ENCODE measurements around the gene NOP14. TPM values are rescaled to one million over a fixed set of nuclear protein-coding genes. Genes with fewer than 3 reads are reported as not detected.

Gene NOP14
- total and polyA plus RNA-seq, 2 experiments from 2014 or later, result 29.9 to 38.7 TPM

GRCh38 chr4:2940267-2941137, 22.7 kb downstream of the NOP14 start:
- TF ChIP-seq EZH2 (IDR thresholded peaks at IDR 0.05; ENCODE audit: low read depth, unreplicated experiment) (no peak), CTCF (conservative IDR thresholded peaks at IDR 0.05; ENCODE audit: low read depth in 2 of 2) (no peak), JUNB (IDR thresholded peaks at IDR 0.05; ENCODE audit: unreplicated experiment) (no peak), EZH2phosphoT487 (IDR thresholded peaks at IDR 0.05; ENCODE audit: unreplicated experiment) (no peak), CREB1 (CRISPR knock-in tag; IDR thresholded peaks at IDR 0.05; ENCODE audit: low read depth) (no peak), REST (IDR thresholded peaks at IDR 0.05; ENCODE audit: unreplicated experiment) (no peak), ZNF114 (CRISPR knock-in tag; IDR thresholded peaks at IDR 0.05) (no peak), ZNF331 (CRISPR knock-in tag; IDR thresholded peaks at IDR 0.05; ENCODE audit: low read depth) (no peak), STAT1 (IDR thresholded peaks at IDR 0.05; ENCODE audit: unreplicated experiment) (no peak), POLR2AphosphoS5 (IDR thresholded peaks at IDR 0.05; ENCODE audit: low read depth) (no peak; the same call in 1 of the 2 replicates), NANOG (IDR thresholded peaks at IDR 0.05; ENCODE audit: borderline replicate concordance) (no peak)
- TF ChIP-seq, protein P1, sequence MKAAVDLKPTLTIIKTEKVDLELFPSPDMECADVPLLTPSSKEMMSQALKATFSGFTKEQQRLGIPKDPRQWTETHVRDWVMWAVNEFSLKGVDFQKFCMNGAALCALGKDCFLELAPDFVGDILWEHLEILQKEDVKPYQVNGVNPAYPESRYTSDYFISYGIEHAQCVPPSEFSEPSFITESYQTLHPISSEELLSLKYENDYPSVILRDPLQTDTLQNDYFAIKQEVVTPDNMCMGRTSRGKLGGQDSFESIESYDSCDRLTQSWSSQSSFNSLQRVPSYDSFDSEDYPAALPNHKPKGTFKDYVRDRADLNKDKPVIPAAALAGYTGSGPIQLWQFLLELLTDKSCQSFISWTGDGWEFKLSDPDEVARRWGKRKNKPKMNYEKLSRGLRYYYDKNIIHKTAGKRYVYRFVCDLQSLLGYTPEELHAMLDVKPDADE (IDR thresholded peaks at IDR 0.05), result no peak
- TF ChIP-seq, protein P2, sequence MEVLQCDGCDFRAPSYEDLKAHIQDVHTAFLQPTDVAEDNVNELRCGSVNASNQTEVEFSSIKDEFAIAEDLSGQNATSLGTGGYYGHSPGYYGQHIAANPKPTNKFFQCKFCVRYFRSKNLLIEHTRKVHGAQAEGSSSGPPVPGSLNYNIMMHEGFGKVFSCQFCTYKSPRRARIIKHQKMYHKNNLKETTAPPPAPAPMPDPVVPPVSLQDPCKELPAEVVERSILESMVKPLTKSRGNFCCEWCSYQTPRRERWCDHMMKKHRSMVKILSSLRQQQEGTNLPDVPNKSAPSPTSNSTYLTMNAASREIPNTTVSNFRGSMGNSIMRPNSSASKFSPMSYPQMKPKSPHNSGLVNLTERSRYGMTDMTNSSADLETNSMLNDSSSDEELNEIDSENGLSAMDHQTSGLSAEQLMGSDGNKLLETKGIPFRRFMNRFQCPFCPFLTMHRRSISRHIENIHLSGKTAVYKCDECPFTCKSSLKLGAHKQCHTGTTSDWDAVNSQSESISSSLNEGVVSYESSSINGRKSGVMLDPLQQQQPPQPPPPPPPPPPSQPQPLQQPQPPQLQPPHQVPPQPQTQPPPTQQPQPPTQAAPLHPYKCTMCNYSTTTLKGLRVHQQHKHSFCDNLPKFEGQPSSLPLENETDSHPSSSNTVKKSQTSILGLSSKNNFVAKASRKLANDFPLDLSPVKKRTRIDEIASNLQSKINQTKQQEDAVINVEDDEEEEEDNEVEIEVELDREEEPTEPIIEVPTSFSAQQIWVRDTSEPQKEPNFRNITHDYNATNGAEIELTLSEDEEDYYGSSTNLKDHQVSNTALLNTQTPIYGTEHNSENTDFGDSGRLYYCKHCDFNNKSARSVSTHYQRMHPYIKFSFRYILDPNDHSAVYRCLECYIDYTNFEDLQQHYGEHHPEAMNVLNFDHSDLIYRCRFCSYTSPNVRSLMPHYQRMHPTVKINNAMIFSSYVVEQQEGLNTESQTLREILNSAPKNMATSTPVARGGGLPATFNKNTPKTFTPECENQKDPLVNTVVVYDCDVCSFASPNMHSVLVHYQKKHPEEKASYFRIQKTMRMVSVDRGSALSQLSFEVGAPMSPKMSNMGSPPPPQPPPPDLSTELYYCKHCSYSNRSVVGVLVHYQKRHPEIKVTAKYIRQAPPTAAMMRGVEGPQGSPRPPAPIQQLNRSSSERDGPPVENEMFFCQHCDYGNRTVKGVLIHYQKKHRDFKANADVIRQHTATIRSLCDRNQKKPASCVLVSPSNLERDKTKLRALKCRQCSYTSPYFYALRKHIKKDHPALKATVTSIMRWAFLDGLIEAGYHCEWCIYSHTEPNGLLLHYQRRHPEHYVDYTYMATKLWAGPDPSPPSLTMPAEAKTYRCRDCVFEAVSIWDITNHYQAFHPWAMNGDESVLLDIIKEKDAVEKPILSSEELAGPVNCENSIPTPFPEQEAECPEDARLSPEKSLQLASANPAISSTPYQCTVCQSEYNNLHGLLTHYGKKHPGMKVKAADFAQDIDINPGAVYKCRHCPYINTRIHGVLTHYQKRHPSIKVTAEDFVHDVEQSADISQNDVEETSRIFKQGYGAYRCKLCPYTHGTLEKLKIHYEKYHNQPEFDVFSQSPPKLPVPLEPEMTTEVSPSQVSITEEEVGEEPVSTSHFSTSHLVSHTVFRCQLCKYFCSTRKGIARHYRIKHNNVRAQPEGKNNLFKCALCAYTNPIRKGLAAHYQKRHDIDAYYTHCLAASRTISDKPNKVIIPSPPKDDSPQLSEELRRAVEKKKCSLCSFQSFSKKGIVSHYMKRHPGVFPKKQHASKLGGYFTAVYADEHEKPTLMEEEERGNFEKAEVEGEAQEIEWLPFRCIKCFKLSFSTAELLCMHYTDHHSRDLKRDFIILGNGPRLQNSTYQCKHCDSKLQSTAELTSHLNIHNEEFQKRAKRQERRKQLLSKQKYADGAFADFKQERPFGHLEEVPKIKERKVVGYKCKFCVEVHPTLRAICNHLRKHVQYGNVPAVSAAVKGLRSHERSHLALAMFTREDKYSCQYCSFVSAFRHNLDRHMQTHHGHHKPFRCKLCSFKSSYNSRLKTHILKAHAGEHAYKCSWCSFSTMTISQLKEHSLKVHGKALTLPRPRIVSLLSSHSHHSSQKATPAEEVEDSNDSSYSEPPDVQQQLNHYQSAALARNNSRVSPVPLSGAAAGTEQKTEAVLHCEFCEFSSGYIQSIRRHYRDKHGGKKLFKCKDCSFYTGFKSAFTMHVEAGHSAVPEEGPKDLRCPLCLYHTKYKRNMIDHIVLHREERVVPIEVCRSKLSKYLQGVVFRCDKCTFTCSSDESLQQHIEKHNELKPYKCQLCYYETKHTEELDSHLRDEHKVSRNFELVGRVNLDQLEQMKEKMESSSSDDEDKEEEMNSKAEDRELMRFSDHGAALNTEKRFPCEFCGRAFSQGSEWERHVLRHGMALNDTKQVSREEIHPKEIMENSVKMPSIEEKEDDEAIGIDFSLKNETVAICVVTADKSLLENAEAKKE (CRISPR knock-in tag; IDR thresholded peaks at IDR 0.05), result no peak
- Histone ChIP-seq H3K4me2 (no peak overlapping the region), H3K4me3 (no peak overlapping the region), H3K79me2 (replicated peaks; ENCODE audit: insufficient read depth) (peaks cover 17% of the 10 kb centered on the region), H4K20me1 (replicated peaks; ENCODE audit: insufficient read depth) (peaks cover 23% of the 10 kb centered on the region), H3K4me1 (ENCODE audit: insufficient read depth) (peaks cover 3% of the 10 kb centered on the region; the same call in 1 of the 2 replicates), H2AFZ (no peak overlapping the region), H3F3A (replicated peaks; ENCODE audit: low read depth) (peaks cover 37% of the 10 kb centered on the region; the same call in 1 of the 2 replicates), H3K27ac (ENCODE audit: low read depth) (no peak overlapping the region), H3K9me2 (ENCODE audit: insufficient read depth) (no peaks in the 10 kb centered on the region), H3K36me3 (ENCODE audit: insufficient read depth) (peaks cover 49% of the 10 kb centered on the region), H3K27me3 (ENCODE audit: insufficient read depth) (no peaks in the 10 kb centered on the region)
- no peak overlapping the region for H3K4me3 Mint-ChIP-seq
- no peak for ATAC-seq
- H3K9me3 Mint-ChIP-seq, result no peaks in the 10 kb centered on the region
- H3K4me1 Mint-ChIP-seq, result peaks cover 22% of the 10 kb centered on the region
- peaks cover 98% of the 10 kb centered on the region for H3K36me3 Mint-ChIP-seq (ENCODE audit: low read depth)
- DNase-seq (ENCODE audit: low spot score), result no peak
- H3K27ac Mint-ChIP-seq, result no peak overlapping the region
- peaks cover 19% of the 10 kb centered on the region for H3K27me3 Mint-ChIP-seq (ENCODE audit: insufficient read depth, low read depth, poor library complexity)

Measured in GM23338 (cell line).